ENCODE results near the gene AFAP1.

The AFAP1 gene

GRCh38 chr4:7912826-7913225 is 26.8 kb downstream of the AFAP1 start:
- DNase-seq (ENCODE audit: low spot score) = no peak

- DNase-seq (ENCODE audit: low spot score) = no peak
These were observed 28.6 kb downstream of the AFAP1 start for GRCh38 chr4:7910952-7911578.

GRCh38 chr4:7910263-7910896 is 29.3 kb downstream of the AFAP1 start:
- no peak for DNase-seq (ENCODE audit: low spot score)

- no peak for DNase-seq (ENCODE audit: low spot score)
These were observed 30.0 kb downstream of the AFAP1 start for GRCh38 chr4:7909463-7910262.

GRCh38 chr4:7908668-7909067 is 31.0 kb downstream of the AFAP1 start:
- DNase-seq (ENCODE audit: low spot score) = no peak

GRCh38 chr4:7907142-7907541 is 32.5 kb downstream of the AFAP1 start:
- no peak for DNase-seq (ENCODE audit: low spot score)

GRCh38 chr4:7906171-7906701 is 33.4 kb downstream of the AFAP1 start:
- no peak for DNase-seq (ENCODE audit: low spot score)

GRCh38 chr4:7904952-7905915 is 34.4 kb downstream of the AFAP1 start:
- no peak for DNase-seq (ENCODE audit: low spot score)

- no peak for DNase-seq (ENCODE audit: low spot score)
These were observed 35.7 kb downstream of the AFAP1 start for GRCh38 chr4:7903791-7904516.

- no peak for DNase-seq (ENCODE audit: low spot score)
These were observed 36.8 kb downstream of the AFAP1 start for GRCh38 chr4:7902826-7903225.

- DNase-seq (ENCODE audit: low spot score) = no peak
These were observed 37.5 kb downstream of the AFAP1 start for GRCh38 chr4:7902101-7902553.

GRCh38 chr4:7901311-7901885 is 38.3 kb downstream of the AFAP1 start:
- no peak for DNase-seq (ENCODE audit: low spot score)

- no peak for DNase-seq (ENCODE audit: low spot score)
These were observed 39.2 kb downstream of the AFAP1 start for GRCh38 chr4:7900334-7900909.

- DNase-seq (ENCODE audit: low spot score) = no peak
These were observed 40.3 kb downstream of the AFAP1 start for GRCh38 chr4:7899184-7899869.

GRCh38 chr4:7898385-7898784 is 41.3 kb downstream of the AFAP1 start:
- DNase-seq (ENCODE audit: low spot score) = no peak

- no peak for DNase-seq (ENCODE audit: low spot score)
These were observed 41.9 kb downstream of the AFAP1 start for GRCh38 chr4:7897811-7898210.

GRCh38 chr4:7894677-7895181 is 44.9 kb downstream of the AFAP1 start:
- DNase-seq (ENCODE audit: low spot score) = no peak

- DNase-seq (ENCODE audit: low spot score) = no peak
These were observed 45.5 kb downstream of the AFAP1 start for GRCh38 chr4:7894098-7894676.

- DNase-seq (ENCODE audit: low spot score) = no peak
These were observed 46.1 kb downstream of the AFAP1 start for GRCh38 chr4:7893539-7893938.
